ENCODE measurements around the gene SHC4. TPM values are rescaled to one million over a fixed set of nuclear protein-coding genes. Genes with fewer than 3 reads are reported as not detected.

SHC4 gene
- total and polyA plus RNA-seq, 4 donors = 0.09 to 1.9 (median 0.44) TPM

DNA sequence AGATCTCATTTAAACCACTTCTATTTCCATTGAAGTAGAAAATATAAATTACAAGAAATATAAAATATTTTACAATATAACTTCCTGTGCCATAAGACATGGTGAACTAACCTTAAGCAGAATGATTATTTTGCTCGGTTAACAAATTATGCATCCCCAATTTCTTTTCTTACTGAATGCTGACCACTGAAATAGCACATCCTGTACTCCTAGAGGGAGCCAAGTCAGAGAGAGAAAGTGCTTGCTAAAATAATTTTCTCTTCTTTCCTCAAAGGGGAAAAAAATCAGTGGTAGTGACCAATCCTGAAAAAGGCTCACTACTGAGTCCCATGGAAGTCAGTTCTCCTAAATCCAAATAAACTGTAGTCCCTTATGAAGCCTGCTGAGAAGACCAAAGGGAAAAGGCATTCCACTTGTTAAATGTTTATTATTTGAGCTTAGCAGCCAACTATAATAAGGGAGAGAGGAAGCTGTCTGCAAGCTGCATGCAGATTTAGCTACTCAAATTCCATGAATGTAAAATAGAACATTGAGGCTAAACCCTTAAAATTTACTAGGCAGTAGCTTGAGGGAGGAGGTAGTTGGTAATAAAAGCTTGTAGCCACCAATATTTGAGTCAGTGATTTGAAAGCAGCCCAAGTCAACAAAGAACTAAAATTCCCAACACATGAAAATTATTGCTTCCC lies 185.9 kb downstream of the SHC4 start:
- H3K27me3 ChIP-seq (ENCODE audit: control insufficient read depth in 3 of 3, insufficient read depth in 3 of 3, low read length in 2 of 3) = no peaks in the 10 kb centered on the region
- H3K27ac ChIP-seq (ENCODE audit: low read depth in 1 of 2, low read length in 1 of 2) = no peak overlapping the region
- DNase-seq (no peak), ATAC-seq (ENCODE audit: insufficient read depth, low FRiP score) (no peak)
- no peaks in the 10 kb centered on the region for H3K9me3 ChIP-seq (ENCODE audit: control insufficient read depth in 4 of 4, insufficient read depth in 3 of 4, low read length in 3 of 4)
- TF ChIP-seq, protein P1, sequence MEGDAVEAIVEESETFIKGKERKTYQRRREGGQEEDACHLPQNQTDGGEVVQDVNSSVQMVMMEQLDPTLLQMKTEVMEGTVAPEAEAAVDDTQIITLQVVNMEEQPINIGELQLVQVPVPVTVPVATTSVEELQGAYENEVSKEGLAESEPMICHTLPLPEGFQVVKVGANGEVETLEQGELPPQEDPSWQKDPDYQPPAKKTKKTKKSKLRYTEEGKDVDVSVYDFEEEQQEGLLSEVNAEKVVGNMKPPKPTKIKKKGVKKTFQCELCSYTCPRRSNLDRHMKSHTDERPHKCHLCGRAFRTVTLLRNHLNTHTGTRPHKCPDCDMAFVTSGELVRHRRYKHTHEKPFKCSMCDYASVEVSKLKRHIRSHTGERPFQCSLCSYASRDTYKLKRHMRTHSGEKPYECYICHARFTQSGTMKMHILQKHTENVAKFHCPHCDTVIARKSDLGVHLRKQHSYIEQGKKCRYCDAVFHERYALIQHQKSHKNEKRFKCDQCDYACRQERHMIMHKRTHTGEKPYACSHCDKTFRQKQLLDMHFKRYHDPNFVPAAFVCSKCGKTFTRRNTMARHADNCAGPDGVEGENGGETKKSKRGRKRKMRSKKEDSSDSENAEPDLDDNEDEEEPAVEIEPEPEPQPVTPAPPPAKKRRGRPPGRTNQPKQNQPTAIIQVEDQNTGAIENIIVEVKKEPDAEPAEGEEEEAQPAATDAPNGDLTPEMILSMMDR (IDR thresholded peaks at IDR 0.05; ENCODE audit: control extremely low read depth, extremely low read depth) = no peak
- H3K9ac ChIP-seq (ENCODE audit: insufficient read depth in 1 of 2, low read length in 2 of 2) = no peak overlapping the region
- H3K36me3 ChIP-seq (ENCODE audit: control insufficient read depth in 4 of 4, insufficient read depth in 4 of 4, low read length in 4 of 4) = peaks cover 0 to 8% (median 0%) of the 10 kb centered on the region in 4 donors
- H3K4me3 ChIP-seq = no peak overlapping the region
- WGBS, 2 donors = 78 to 89% methylated on average over 1 of the region's 1 CpG
- no peaks in the 10 kb centered on the region for H3K4me1 ChIP-seq (ENCODE audit: control insufficient read depth in 5 of 5, insufficient read depth in 5 of 5, low read length in 5 of 5)

DNA sequence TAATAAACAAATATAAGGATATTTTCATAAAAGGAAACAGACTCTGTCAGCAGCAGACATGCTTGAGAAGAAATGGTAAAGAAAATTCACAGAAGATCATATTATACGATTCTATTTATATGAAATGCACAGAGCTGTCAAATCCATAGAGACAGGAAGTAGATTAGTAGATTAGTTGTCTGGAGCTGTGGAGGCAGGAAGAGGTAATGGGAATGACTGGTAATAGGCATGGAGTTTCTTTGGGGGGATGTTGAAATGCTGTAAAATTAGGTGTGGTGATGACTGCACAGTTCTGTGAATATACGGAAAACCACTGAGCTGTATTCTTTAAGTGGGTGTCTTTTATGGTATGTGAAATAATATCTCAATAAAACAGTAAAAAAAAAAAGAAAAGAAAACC lies 188.2 kb downstream of the SHC4 start:
- Histone ChIP-seq H3K36me3 (ENCODE audit: control insufficient read depth in 4 of 4, insufficient read depth in 4 of 4, low read length in 4 of 4) (peaks cover 0 to 1% (median 0%) of the 10 kb centered on the region in 4 donors), H3K27me3 (ENCODE audit: control insufficient read depth in 3 of 3, insufficient read depth in 3 of 3, low read length in 2 of 3) (no peaks in the 10 kb centered on the region), H3K27ac (ENCODE audit: low read depth in 1 of 2, low read length in 1 of 2) (no peak overlapping the region), H3K4me3 (no peak overlapping the region), H3K9me3 (ENCODE audit: control insufficient read depth in 4 of 4, insufficient read depth in 3 of 4, low read length in 3 of 4) (no peaks in the 10 kb centered on the region), H3K4me1 (ENCODE audit: control insufficient read depth in 5 of 5, insufficient read depth in 5 of 5, low read length in 5 of 5) (no peaks in the 10 kb centered on the region), H3K9ac (ENCODE audit: insufficient read depth in 1 of 2, low read length in 2 of 2) (no peak overlapping the region)
- no peak for DNase-seq
- TF ChIP-seq, protein P1 (IDR thresholded peaks at IDR 0.05; ENCODE audit: control extremely low read depth, extremely low read depth) = no peak
- WGBS, 2 donors = 78 to 84% methylated on average over 2 of the region's 2 CpGs
- ATAC-seq (ENCODE audit: insufficient read depth, low FRiP score) = no peak

DNA sequence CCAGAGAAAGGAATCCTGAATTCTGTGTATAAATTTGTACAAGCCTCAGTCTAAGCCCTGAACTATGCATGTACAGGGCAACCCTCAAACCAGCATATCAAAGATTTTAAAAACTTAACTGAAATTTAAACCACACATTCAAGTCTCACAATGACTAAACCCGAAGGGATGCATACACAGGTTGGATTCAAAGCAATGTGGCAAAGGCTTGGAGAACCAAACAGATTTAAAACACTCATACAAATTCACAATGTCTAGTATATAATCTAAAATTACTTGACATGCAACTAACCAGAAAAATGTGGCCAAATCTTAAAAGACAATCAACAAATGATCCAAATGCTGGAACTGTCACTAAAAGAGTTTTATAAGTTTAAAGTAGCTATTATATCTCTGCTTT lies 189.2 kb downstream of the SHC4 start:
- TF ChIP-seq, protein P1 (IDR thresholded peaks at IDR 0.05; ENCODE audit: control extremely low read depth, extremely low read depth) = no peak
- Histone ChIP-seq H3K4me3 (no peak overlapping the region), H3K27me3 (ENCODE audit: control insufficient read depth in 3 of 3, insufficient read depth in 3 of 3, low read length in 2 of 3) (no peaks in the 10 kb centered on the region), H3K4me1 (ENCODE audit: control insufficient read depth in 5 of 5, insufficient read depth in 5 of 5, low read length in 5 of 5) (no peaks in the 10 kb centered on the region), H3K9me3 (ENCODE audit: control insufficient read depth in 4 of 4, insufficient read depth in 3 of 4, low read length in 3 of 4) (no peaks in the 10 kb centered on the region), H3K9ac (ENCODE audit: insufficient read depth in 1 of 2, low read length in 2 of 2) (no peak overlapping the region), H3K27ac (ENCODE audit: low read depth in 1 of 2, low read length in 1 of 2) (no peak overlapping the region), H3K36me3 (ENCODE audit: control insufficient read depth in 4 of 4, insufficient read depth in 4 of 4, low read length in 4 of 4) (no peaks in the 10 kb centered on the region)
- DNase-seq (no peak), ATAC-seq (ENCODE audit: insufficient read depth, low FRiP score) (no peak)
- WGBS, 2 donors = 96 to 100% methylated on average over 1 of the region's 1 CpG

Small RNA genes lying within 50 kb of the gene (small RNA-seq; reads per million reads assigned to genes)
- not detected for gene RF00019 (ENCODE audit: low replicate concordance)

Other genes starting within 250 kb of the SHC4 start
- 10 to 100 TPM in 1 of 2 donors, 1 to 10 TPM in 1; 4.5 to 15.4 TPM for gene CEP152, start 152.8 kb downstream of the SHC4 start, total RNA-seq
- 1 to 10 TPM in 1 of 2 donors, under 1 TPM in 1; 0.86 to 1.4 TPM for gene CEP152, start 152.8 kb downstream of the SHC4 start, polyA plus RNA-seq
- 100 to 1,000 TPM in 1 of 2 donors, 10 to 100 TPM in 1; 89.0 to 139 TPM for gene EID1, start 85.8 kb downstream of the SHC4 start, total RNA-seq
- 10 to 100 TPM; 82.7 to 84.3 TPM for gene EID1, start 85.8 kb downstream of the SHC4 start, polyA plus RNA-seq
- gene SECISBP2L, start 82.5 kb upstream of the SHC4 start, total RNA-seq = 100 to 1,000 TPM in 1 of 2 donors, 10 to 100 TPM in 1; 72.9 to 678 TPM
- 10 to 100 TPM; 16.2 to 30.5 TPM for gene SECISBP2L, start 82.5 kb upstream of the SHC4 start, polyA plus RNA-seq
- 100 to 1,000 TPM in 1 of 2 donors, 10 to 100 TPM in 1; 46.3 to 117 TPM for gene COPS2, start 191.7 kb upstream of the SHC4 start, total RNA-seq
- 10 to 100 TPM; 36.7 to 39.8 TPM for gene COPS2, start 191.7 kb upstream of the SHC4 start, polyA plus RNA-seq
- gene GALK2, start 206.3 kb upstream of the SHC4 start, total RNA-seq = 10 to 100 TPM; 38.5 to 44.8 TPM
- gene GALK2, start 206.3 kb upstream of the SHC4 start, polyA plus RNA-seq = 10 to 100 TPM; 12.4 to 29.4 TPM

All from lung (tissue), 13 donors.